ENCODE results near the gene PIBF1. TPM values are rescaled to one million over a fixed set of nuclear protein-coding genes. Genes with fewer than 3 reads are reported as not detected.
A peak's percentile ranks its signal among the peaks of the same experiment; 100 is the strongest.
"Not testable (repeated sequence)": the region's sequence is repeated elsewhere in the genome, so short reads cannot be mapped to it uniquely, and the experiment has no call there.

PIBF1 gene
- polyA plus RNA-seq, 4 donors = 40.5 to 44.8 (median 44.6) TPM

- no peak for DNase-seq (ENCODE audit: low read depth in 4 of 4, low spot score in 3 of 4)
Observed at GRCh38 chr13:72820898-72821279, 39.0 kb downstream of the PIBF1 start.

DNA sequence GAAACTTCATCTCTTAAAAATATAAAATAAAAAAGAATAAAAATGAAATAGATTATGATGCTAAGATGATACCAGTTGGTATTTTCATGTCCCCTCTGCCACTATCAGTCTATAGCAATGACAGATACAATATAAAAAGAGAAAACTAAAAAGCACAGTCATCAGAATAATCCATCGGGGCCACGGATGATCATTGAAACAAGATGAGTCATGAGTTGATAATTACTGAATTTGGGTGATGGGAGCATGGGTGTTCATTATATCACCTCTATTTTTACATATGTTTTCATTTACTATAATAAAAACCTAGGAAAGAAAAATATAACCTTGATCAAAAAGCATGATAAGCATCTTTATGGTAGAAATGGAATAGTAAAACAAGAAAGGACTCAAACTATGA lies 41.1 kb downstream of the PIBF1 start:
- no peak for DNase-seq (ENCODE audit: low read depth in 4 of 4, low spot score in 3 of 4)

- no peak for DNase-seq (ENCODE audit: low read depth in 4 of 4, low spot score in 3 of 4)
Observed at GRCh38 chr13:72823724-72824123, 41.8 kb downstream of the PIBF1 start.

DNA sequence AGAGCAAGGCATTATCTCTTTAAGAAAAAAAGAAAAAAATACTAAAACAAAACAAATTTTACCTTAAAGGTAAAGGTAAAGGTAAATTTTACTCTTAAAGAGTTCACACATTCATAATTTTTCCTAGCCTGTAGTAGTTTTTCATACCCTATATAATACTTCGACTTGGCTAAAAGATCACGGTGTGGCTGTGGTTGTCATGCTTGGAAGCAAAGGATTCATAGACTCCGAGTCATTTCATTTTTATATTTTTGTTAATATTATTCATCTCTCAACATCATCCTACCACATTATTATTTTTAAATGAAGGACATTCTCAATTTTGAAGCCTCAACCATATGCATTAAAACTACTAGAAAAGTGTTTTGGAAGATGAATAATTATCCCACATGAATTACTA lies 52.7 kb downstream of the PIBF1 start:
- DNase-seq (ENCODE audit: low read depth in 4 of 4, low spot score in 3 of 4) = no peak

DNA sequence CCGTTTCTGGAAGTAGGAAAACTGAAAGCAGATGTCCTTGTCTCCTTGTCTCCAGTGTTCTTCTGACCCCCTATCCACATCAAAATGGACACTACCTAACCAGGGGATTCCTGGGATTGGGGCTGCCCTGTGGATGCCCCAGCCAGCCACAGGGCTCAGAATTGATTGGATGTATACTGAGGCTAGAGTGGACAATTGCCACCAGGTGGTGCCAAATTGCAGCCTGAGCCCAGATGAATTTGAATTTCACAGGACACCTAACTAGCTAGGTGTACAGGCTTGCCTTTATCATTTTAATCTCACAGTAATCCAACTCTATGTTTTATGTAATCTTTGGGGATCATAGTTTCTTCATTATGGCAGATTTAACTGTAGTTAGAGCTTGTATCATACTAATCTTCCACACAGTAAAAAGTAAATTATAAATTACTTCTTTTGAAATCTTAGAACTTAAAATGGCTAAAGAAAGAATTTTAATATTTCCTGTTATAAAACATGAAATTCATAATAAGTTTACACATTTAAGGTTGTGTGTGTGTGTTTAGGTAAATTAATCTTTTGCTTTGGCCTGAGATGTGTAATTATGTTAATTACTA lies 58.0 kb downstream of the PIBF1 start:
- peak; percentile 15 to 25 (median 19) for DNase-seq (ENCODE audit: low read depth in 4 of 4, low spot score in 3 of 4)

GRCh38 chr13:72842991-72843390 lies 61.1 kb downstream of the PIBF1 start:
- no peak for DNase-seq (ENCODE audit: low read depth in 4 of 4, low spot score in 3 of 4)

DNA sequence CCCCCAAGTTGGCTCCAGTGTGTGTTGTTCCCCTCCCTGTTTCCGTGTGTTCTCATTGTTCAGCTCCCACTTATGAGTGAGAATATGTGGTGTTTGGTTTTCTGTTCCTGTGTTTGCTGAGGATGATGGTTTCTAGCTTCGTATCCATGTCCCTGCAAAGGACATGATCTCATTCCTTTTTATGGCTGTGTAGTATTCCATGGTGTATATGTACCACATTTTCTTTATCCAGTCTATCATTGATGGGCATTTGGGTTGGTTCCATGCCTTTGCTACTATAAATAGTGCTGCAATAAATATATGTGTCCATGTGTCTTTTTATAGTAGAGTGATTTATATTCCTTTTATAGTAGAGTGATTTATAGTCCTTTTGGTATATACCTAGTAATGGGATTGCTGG lies 63.2 kb downstream of the PIBF1 start:
- DNase-seq (ENCODE audit: low read depth in 4 of 4, low spot score in 3 of 4) = not testable (repeated sequence)

DNA sequence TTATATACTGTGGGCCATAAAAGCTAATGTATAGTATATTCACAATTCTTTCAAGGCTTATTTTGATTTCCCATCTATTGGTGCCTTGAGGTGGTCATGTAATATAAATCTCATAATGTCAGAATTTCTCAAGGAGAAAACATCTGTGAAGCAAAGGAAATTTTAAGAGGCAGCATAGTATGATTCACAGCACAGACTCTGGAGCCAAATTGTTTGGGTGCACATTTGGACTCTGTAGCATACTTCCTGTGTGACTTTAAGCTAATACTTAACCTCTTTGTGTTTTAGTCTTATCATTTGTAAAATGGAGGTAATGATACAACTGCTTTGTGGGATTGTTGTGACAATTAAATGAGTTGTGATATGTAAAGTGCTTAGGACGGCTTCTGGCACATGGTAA lies 67.6 kb downstream of the PIBF1 start:
- DNase-seq (ENCODE audit: low read depth in 4 of 4, low spot score in 3 of 4) = no peak

DNA sequence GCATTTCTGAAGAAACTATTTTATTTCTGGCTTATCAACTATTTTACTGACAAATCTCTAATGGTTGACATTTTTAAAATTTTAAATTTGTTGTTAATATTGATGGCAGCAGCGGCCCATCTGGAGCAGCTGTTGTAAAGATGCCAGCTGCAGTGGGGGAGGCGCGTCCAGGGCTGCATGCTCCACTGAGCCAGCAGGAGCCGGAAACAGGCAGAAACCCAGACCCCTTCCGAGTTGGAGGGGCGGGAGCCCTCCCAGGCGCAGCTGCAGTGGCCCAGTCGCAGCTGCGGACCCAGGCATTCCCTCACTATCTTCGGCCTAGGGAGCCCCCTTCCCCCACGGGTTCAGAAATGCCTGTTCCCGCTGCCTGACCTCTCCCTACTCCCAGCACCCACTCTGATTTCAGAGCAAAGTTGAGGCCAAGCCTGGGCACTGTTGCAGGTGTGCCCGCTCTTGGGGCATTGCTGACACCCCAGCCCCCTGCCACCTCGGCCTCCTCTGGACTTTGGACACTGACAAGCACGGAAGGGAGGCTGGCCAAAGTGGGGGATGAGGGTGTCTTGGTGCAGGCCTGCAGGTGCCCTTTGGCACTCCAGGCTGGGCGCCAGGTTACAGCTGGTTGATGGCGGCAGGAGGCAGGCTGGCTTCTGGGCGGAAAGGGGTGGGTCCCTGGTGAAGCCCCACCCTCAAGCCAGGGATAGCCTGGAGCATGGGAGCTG lies 69.2 kb downstream of the PIBF1 start:
- DNase-seq (ENCODE audit: low read depth in 4 of 4, low spot score in 3 of 4) = peak in 1 of 4 donors; percentile 3

DNA sequence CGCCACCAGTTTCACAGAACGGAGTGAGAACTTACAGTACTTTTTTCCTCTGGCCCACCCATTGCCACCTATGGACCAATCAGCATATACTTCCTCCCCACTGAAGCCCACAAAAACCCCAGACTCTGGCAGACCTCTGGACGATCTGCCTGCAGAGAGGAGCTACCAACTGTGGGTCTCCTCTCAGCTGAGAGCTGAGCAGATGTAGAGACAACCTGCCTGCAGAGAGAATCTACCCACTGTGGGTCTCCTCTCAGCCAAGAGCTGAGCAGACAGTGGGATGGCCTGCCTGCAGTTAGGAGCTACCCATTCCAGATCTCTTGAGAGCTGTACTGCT lies 69.7 kb downstream of the PIBF1 start:
- DNase-seq (ENCODE audit: low read depth in 4 of 4, low spot score in 3 of 4) = no peak

- no peak for DNase-seq (ENCODE audit: low read depth in 4 of 4, low spot score in 3 of 4)
Observed at GRCh38 chr13:72852207-72852606, 70.3 kb downstream of the PIBF1 start.

DNA sequence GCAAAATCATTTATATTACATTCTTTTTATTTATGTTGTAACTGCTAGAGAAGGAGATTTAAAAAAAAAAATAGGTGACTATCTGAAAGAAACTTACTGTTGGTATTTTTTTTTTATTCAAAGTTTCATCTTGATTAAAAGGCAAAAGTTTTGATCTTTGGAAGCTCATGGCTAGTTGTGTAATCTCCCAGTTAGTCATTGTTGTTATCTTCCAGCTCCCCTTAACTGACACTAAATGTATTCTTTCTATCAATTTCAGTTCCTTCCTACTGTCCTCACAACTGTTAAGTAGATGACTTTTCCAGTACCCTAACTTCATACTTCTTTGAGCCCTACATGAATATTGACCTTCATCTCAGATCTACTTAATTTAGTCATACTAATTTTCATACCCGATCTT lies 71.1 kb downstream of the PIBF1 start:
- no peak for DNase-seq (ENCODE audit: low read depth in 4 of 4, low spot score in 3 of 4)

- DNase-seq (ENCODE audit: low read depth in 4 of 4, low spot score in 3 of 4) = no peak
Observed at GRCh38 chr13:72864142-72865011, 82.4 kb downstream of the PIBF1 start.

- no peak for DNase-seq (ENCODE audit: low read depth in 4 of 4, low spot score in 3 of 4)
Observed at GRCh38 chr13:72868229-72868628, 86.3 kb downstream of the PIBF1 start.

DNA sequence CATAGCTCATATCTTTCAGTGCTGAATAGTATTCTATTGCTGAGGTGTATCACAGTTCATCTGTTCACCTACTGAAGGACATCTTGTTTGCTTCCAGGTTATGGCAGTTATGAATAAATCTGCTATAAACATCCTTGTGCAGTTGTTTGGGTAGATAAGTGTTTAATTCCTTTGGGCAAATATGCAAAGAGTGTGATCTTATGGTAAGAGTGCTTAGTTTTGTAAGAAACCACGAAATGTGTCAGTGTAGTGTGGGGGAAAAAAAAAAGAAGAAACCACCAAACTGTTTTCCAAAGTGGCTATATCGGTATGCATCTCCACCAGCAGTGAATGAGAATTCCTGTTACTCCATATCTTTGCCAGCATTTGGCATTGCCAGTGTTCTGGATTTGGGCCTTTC lies 93.3 kb downstream of the PIBF1 start:
- DNase-seq (ENCODE audit: low read depth in 4 of 4, low spot score in 3 of 4) = no peak

GRCh38 chr13:72884101-72884500 lies 102.2 kb downstream of the PIBF1 start:
- no peak for DNase-seq (ENCODE audit: low read depth in 4 of 4, low spot score in 3 of 4)

GRCh38 chr13:72886272-72887067 lies 104.5 kb downstream of the PIBF1 start:
- DNase-seq (ENCODE audit: low read depth in 4 of 4, low spot score in 3 of 4) = no peak

GRCh38 chr13:72889495-72889894 lies 107.6 kb downstream of the PIBF1 start:
- DNase-seq (ENCODE audit: low read depth in 4 of 4, low spot score in 3 of 4) = no peak

GRCh38 chr13:72890546-72890945 lies 108.6 kb downstream of the PIBF1 start:
- DNase-seq (ENCODE audit: low read depth in 4 of 4, low spot score in 3 of 4) = no peak

DNA sequence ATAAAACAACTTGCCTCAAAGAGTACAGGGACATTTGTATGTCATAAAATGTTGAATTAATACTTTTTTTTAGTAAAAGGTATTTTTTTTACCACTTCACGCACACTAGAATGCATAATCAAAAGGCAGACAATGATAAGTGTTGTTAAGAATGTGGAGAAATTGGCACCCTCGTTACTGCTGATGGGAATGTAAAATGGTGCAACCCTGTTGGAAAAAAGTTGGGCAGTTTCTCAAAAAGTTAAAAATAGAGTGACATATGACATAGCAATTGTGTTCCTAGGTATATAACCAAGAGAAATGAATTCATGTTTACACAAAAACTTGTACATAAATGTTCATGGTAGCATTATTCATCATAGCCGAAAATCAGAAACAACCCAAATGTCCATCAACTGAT lies 109.5 kb downstream of the PIBF1 start:
- DNase-seq (ENCODE audit: low read depth in 4 of 4, low spot score in 3 of 4) = no peak

- DNase-seq (ENCODE audit: low read depth in 4 of 4, low spot score in 3 of 4) = no peak
Observed at GRCh38 chr13:72896869-72897268, 114.9 kb downstream of the PIBF1 start.
